ENCODE data around the gene CACNA1D. TPM values are rescaled to one million over a fixed set of nuclear protein-coding genes. Genes with fewer than 3 reads are reported as not detected.

Gene CACNA1D
- total and polyA plus RNA-seq, 2 donors (not counting 3 experiments of a cell fraction or from before 2014, with no cell fraction given), result 0.06 TPM; not detected in 1

DNA sequence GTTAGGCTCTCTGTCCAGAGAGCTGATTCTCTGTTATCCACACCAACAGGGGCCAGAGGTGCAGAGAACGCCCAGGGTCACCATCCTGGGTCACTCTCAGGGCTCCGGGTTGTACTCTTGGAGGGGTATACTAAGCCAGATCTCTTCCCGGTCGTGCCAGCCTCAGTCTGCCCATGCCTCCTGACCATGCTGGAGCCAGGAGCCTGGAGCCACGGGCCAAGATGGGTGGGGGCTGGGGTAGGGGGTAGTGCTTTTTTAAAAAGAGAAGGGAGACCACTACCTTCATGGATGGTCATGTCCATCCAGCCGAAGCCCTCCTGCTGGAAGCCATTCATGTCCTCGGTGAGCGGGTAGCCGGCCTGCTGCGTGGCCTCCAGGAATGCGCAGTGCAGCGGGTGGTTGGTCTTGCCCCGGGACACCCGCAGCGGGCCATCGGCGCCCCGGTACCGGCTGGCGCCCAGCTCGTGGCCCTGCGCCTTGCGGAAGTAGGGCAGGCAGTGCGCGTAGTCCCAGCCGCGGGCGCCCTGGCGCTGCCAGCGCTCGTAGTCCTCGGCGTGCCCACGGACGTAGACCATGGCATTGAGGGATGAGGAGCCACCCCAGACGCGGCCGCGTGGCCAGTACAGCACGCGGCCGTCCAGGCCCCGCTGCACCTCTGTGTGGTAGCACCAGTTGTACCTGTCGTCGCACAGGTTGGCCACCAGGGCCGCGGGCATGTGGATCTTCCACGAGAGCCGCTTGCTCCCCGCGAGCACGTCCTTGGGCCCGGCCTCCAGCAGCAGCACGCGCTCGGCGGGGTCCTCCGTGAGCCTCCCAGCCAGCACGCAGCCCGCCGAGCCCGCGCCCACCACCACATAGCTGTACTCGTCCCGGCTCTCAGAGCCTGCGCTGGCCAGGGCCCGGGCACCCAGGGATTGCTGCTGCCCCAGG lies 328.9 kb downstream of the CACNA1D start:
- intact Hi-C loops (cut with micrococcal nuclease) (no loop called here), dilution Hi-C loops (cut with MboI; ENCODE audit: extremely low pct_ligation_motif_present, low sequenced_read_pairs) (no loop called here)
- no peaks in the 10 kb centered on the region for H3K36me3 ChIP-seq (ENCODE audit: control insufficient read depth in 2 of 2, extremely low read depth in 1 of 2, insufficient read depth in 2 of 2, low read length in 2 of 2)
- H3K4me3 ChIP-seq (replicated peaks in 1 of 3; ENCODE audit: insufficient read depth in 1 of 3, low read depth in 1 of 3, low read length in 3 of 3), result no peak overlapping the region
- no peak overlapping the region for H3K9ac ChIP-seq (replicated peaks; ENCODE audit: extremely low read depth, insufficient read depth, low read length)
- H3K27ac ChIP-seq (ENCODE audit: insufficient read depth, low read depth, low read length), result no peak overlapping the region
- H3K4me2 ChIP-seq (ENCODE audit: insufficient read depth, low read length), result no peak overlapping the region
- H2AFZ ChIP-seq (ENCODE audit: low read depth, low read length), result no peak overlapping the region
- no peak for FAIRE-seq
- no peaks in the 10 kb centered on the region for H3K9me1 ChIP-seq (replicated peaks; ENCODE audit: control insufficient read depth, extremely low read depth, insufficient read depth, low read length)
- TF ChIP-seq FOS (IDR thresholded peaks at IDR 0.05; ENCODE audit: borderline replicate concordance, insufficient read depth, low read length), result no peak
- TF ChIP-seq GATA2 (IDR thresholded peaks at IDR 0.05; ENCODE audit: insufficient read depth, insufficient read length, low read depth, low read length), result no peak
- TF ChIP-seq JUN (IDR thresholded peaks at IDR 0.05; ENCODE audit: borderline replicate concordance, insufficient read depth, insufficient read length, low read depth), result no peak
- no peak for TF ChIP-seq POLR2A (IDR thresholded peaks at IDR 0.05; ENCODE audit: low read depth, low read length)
- no peak for TF ChIP-seq POLR2AphosphoS5 (IDR thresholded peaks at IDR 0.05; ENCODE audit: insufficient read depth, low read depth, low read length)
- no peak for TF ChIP-seq EZH2 (IDR thresholded peaks at IDR 0.05; ENCODE audit: borderline replicate concordance, low read depth, low read length, severe bottlenecking)
- TF ChIP-seq, protein P1, sequence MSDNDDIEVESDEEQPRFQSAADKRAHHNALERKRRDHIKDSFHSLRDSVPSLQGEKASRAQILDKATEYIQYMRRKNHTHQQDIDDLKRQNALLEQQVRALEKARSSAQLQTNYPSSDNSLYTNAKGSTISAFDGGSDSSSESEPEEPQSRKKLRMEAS (IDR thresholded peaks at IDR 0.05; ENCODE audit: insufficient read depth, insufficient read length), result no peak
- TF ChIP-seq MYC (IDR thresholded peaks at IDR 0.05; ENCODE audit: low read depth, low read length), result no peak
- TF ChIP-seq, protein P2, sequence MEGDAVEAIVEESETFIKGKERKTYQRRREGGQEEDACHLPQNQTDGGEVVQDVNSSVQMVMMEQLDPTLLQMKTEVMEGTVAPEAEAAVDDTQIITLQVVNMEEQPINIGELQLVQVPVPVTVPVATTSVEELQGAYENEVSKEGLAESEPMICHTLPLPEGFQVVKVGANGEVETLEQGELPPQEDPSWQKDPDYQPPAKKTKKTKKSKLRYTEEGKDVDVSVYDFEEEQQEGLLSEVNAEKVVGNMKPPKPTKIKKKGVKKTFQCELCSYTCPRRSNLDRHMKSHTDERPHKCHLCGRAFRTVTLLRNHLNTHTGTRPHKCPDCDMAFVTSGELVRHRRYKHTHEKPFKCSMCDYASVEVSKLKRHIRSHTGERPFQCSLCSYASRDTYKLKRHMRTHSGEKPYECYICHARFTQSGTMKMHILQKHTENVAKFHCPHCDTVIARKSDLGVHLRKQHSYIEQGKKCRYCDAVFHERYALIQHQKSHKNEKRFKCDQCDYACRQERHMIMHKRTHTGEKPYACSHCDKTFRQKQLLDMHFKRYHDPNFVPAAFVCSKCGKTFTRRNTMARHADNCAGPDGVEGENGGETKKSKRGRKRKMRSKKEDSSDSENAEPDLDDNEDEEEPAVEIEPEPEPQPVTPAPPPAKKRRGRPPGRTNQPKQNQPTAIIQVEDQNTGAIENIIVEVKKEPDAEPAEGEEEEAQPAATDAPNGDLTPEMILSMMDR (IDR thresholded peaks at IDR 0.05; ENCODE audit: extremely low read depth in 1 of 2, insufficient read depth in 1 of 2, low read depth in 1 of 2, low read length in 2 of 2), result no peak
- H3K4me1 ChIP-seq (ENCODE audit: control insufficient read depth, extremely low read depth, insufficient read depth, low read length), result no peaks in the 10 kb centered on the region
- H3K79me2 ChIP-seq (ENCODE audit: control insufficient read depth, insufficient read depth, low read length), result no peaks in the 10 kb centered on the region
- no peaks in the 10 kb centered on the region for H4K20me1 ChIP-seq (replicated peaks; ENCODE audit: control insufficient read depth, extremely low read depth, insufficient read depth, low read length)
- no TSS peak for BruUV-seq (replicated peaks)
- CTCF ChIA-PET, result no interaction called here
- H3K9me3 ChIP-seq (replicated peaks; ENCODE audit: control insufficient read depth, insufficient read depth, low read length), result no peaks in the 10 kb centered on the region
- no peaks in the 10 kb centered on the region for H3K27me3 ChIP-seq (ENCODE audit: control insufficient read depth in 2 of 2, insufficient read depth in 2 of 2, low read length in 2 of 2)
- POLR2A ChIA-PET, result no interaction called here
- DNase-seq (ENCODE audit: low read depth, low spot score), result no peak
